ENCODE results near the gene EDDM13. TPM values are rescaled to one million over a fixed set of nuclear protein-coding genes. Genes with fewer than 3 reads are reported as not detected.

EDDM13 gene
- total RNA-seq: 0.36 TPM in 1 of 2 replicates, not detected in the other

GRCh38 chr19:56272161-56272798, at the start of gene EDDM13:
TSS of gene EDDM13 (plus strand) at chr19:56272748. CDS start at chr19:56272835, 87 bp downstream.

GRCh38 chr19:56314381-56315076, 42.0 kb downstream of the EDDM13 start, which contains the start of gene ZSCAN5A:
TSS of gene ZSCAN5A (minus strand) at chr19:56314839. CDS start at chr19:56225046, 89,793 bp downstream.

Other genes starting within 250 kb of the EDDM13 start
- 42.1 and 57.4 TPM in 2 replicates for gene ZNF787, start 151.5 kb upstream of the EDDM13 start, total RNA-seq
- gene ZNF444, start 131.5 kb upstream of the EDDM13 start, total RNA-seq: 7.9 and 12.9 TPM in 2 replicates
- gene GALP, start 96.7 kb upstream of the EDDM13 start, total RNA-seq: not detected in 2 replicates
- gene ZSCAN5B, start 75.0 kb upstream of the EDDM13 start, total RNA-seq: not detected in 2 replicates
- not detected in 2 replicates for gene ZSCAN5C, start 70.5 kb upstream of the EDDM13 start, total RNA-seq
- 5.1 and 5.7 TPM in 2 replicates for gene ZSCAN5A, start 42.1 kb downstream of the EDDM13 start, total RNA-seq
- 2.4 and 3.8 TPM in 2 replicates for gene ZNF582, start 120.8 kb downstream of the EDDM13 start, total RNA-seq
- gene ZNF583, start 131.6 kb downstream of the EDDM13 start, total RNA-seq: 6.8 and 8.0 TPM in 2 replicates
- gene ZNF667, start 204.6 kb downstream of the EDDM13 start, total RNA-seq: 2.7 and 11.0 TPM in 2 replicates
- 1.7 and 9.4 TPM in 2 replicates for gene ZNF471, start 235.1 kb downstream of the EDDM13 start, total RNA-seq

Measured in nasal cavity respiratory epithelium epithelial cell of viscerocranial mucosa (primary cell).